ENCODE data around the gene POLR2L. TPM values are rescaled to one million over a fixed set of nuclear protein-coding genes. Genes with fewer than 3 reads are reported as not detected.

The POLR2L gene
- total RNA-seq, 1 experiment from 2014 or later = 211 TPM

- DNase-seq (ENCODE audit: low read depth, low spot score) (no peak), ATAC-seq (no peak)
- CTCF ChIA-PET = no interaction called here
- POLR2A ChIA-PET = no interaction called here
- H3K27me3 ChIP-seq (ENCODE audit: insufficient read depth, low read length) = no peaks in the 10 kb centered on the region
- RAD21 ChIA-PET (ENCODE audit: low non-redundant PET in 1 of 2, low total read pairs in 2 of 2, uncharacterized antibody in 2 of 2, unreplicated experiment in 2 of 2) = no interaction called here
- no peaks in the 10 kb centered on the region for H4K20me1 ChIP-seq (ENCODE audit: insufficient read depth)
- H3K79me2 ChIP-seq (ENCODE audit: insufficient read depth, low read length) = peaks cover 17% of the 10 kb centered on the region
- no peaks in the 10 kb centered on the region for H3K9me2 ChIP-seq (ENCODE audit: insufficient read depth)
- H3K4me2 ChIP-seq (ENCODE audit: low read length) = no peak overlapping the region
- no peak overlapping the region for H3K9ac ChIP-seq (ENCODE audit: low read length)
- H3K9me3 ChIP-seq (ENCODE audit: control insufficient read depth in 1 of 2, insufficient read depth in 1 of 2, low read depth in 1 of 2, low read length in 2 of 2) = no peaks in the 10 kb centered on the region
- intact Hi-C loops (cut with micrococcal nuclease) = no loop called here
- H2AFZ ChIP-seq (ENCODE audit: low read depth, low read length, poor library complexity, severe bottlenecking) = no peak overlapping the region
- TF ChIP-seq ZFX (IDR thresholded peaks at IDR 0.05) = no peak
- TF ChIP-seq ZBTB33 (IDR thresholded peaks at IDR 0.05; ENCODE audit: extremely low read depth, insufficient replicate concordance, low read length) = no peak
- TF ChIP-seq REST (IDR thresholded peaks at IDR 0.05; ENCODE audit: low read depth) = no peak
- TF ChIP-seq POLR2AphosphoS5 (IDR thresholded peaks at IDR 0.05; ENCODE audit: low read depth, low read length) = no peak
- TF ChIP-seq ELF1 (IDR thresholded peaks at IDR 0.05; ENCODE audit: borderline replicate concordance, low read depth) = no peak
- no peak for TF ChIP-seq JUND (IDR thresholded peaks at IDR 0.05)
- TF ChIP-seq CEBPB (IDR thresholded peaks at IDR 0.05; ENCODE audit: low read depth) = no peak
- no peak for TF ChIP-seq EGR1 (IDR thresholded peaks at IDR 0.05; ENCODE audit: low read depth)
- no peak for TF ChIP-seq TCF7L2 (IDR thresholded peaks at IDR 0.05; ENCODE audit: borderline replicate concordance, extremely low read depth, insufficient read depth, insufficient read length)
- no peak for TF ChIP-seq CBX3 (IDR thresholded peaks at IDR 0.05; ENCODE audit: low read depth)
- TF ChIP-seq SRF (IDR thresholded peaks at IDR 0.05; ENCODE audit: low read depth) = no peak
- H3K36me3 ChIP-seq (ENCODE audit: control insufficient read depth in 1 of 2, insufficient read depth in 2 of 2, low read length in 2 of 2) = peaks cover 0 to 9% of the 10 kb centered on the region in 2 experiments; a peak in 1 of 4 replicates
- H3K4me1 ChIP-seq (ENCODE audit: control insufficient read depth in 1 of 2, insufficient read depth in 2 of 2, low read length in 2 of 2) = peaks cover 21 to 32% of the 10 kb centered on the region in 2 experiments
- H3K4me3 ChIP-seq (replicated peaks in 1 of 2; ENCODE audit: low read depth in 1 of 2, low read length in 2 of 2) = no peak overlapping the region
- no peak overlapping the region; the same call in 1 of the 2 replicates for H3K27ac ChIP-seq (ENCODE audit: low read depth, low read length)
- no TSS peak for BruUV-seq (replicated peaks)
Observed at GRCh38 chr11:802018-802617, 40.2 kb downstream of the POLR2L start.
